ENCODE data around the gene IKBIP. TPM values are rescaled to one million over a fixed set of nuclear protein-coding genes. Genes with fewer than 3 reads are reported as not detected.

The IKBIP gene
- total and polyA plus RNA-seq, 9 of the 15 experiments (the other 6 are each of a cell fraction or from before 2014, with no cell fraction given), result 3.3 to 19.5 (median 14.9) TPM

DNA sequence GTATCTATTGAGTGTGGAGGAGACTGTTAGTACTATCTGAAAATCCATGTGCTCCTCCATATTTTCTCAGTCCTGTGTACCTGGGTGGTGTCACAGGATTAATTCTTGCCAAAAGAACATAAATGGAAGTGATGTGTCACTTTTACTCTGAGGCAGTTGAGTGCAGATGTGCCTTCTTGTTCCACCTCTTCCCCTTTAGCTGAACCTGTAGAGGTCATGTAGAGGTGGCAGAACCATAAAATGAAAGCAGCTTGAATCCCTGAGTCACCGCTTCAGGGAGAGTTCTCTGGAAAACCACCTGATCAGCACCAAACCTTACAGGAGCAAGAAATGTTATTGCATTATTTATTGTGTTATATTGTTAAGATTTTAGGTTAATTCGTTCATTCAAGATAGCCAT, 65.8 kb downstream of the IKBIP start (continued):
- TF ChIP-seq, protein P1, sequence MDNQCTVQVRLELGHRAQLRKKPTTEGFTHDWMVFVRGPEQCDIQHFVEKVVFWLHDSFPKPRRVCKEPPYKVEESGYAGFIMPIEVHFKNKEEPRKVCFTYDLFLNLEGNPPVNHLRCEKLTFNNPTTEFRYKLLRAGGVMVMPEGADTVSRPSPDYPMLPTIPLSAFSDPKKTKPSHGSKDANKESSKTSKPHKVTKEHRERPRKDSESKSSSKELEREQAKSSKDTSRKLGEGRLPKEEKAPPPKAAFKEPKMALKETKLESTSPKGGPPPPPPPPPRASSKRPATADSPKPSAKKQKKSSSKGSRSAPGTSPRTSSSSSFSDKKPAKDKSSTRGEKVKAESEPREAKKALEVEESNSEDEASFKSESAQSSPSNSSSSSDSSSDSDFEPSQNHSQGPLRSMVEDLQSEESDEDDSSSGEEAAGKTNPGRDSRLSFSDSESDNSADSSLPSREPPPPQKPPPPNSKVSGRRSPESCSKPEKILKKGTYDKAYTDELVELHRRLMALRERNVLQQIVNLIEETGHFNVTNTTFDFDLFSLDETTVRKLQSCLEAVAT (IDR thresholded peaks at IDR 0.05), result no peak
- TF ChIP-seq MAFG (tag; conservative IDR thresholded peaks at IDR 0.05), result peak; percentile 82
- no peak for TF ChIP-seq RBM14 (IDR thresholded peaks at IDR 0.05; ENCODE audit: borderline replicate concordance, insufficient read depth, low read depth, low read length)
- TF ChIP-seq, protein P2, sequence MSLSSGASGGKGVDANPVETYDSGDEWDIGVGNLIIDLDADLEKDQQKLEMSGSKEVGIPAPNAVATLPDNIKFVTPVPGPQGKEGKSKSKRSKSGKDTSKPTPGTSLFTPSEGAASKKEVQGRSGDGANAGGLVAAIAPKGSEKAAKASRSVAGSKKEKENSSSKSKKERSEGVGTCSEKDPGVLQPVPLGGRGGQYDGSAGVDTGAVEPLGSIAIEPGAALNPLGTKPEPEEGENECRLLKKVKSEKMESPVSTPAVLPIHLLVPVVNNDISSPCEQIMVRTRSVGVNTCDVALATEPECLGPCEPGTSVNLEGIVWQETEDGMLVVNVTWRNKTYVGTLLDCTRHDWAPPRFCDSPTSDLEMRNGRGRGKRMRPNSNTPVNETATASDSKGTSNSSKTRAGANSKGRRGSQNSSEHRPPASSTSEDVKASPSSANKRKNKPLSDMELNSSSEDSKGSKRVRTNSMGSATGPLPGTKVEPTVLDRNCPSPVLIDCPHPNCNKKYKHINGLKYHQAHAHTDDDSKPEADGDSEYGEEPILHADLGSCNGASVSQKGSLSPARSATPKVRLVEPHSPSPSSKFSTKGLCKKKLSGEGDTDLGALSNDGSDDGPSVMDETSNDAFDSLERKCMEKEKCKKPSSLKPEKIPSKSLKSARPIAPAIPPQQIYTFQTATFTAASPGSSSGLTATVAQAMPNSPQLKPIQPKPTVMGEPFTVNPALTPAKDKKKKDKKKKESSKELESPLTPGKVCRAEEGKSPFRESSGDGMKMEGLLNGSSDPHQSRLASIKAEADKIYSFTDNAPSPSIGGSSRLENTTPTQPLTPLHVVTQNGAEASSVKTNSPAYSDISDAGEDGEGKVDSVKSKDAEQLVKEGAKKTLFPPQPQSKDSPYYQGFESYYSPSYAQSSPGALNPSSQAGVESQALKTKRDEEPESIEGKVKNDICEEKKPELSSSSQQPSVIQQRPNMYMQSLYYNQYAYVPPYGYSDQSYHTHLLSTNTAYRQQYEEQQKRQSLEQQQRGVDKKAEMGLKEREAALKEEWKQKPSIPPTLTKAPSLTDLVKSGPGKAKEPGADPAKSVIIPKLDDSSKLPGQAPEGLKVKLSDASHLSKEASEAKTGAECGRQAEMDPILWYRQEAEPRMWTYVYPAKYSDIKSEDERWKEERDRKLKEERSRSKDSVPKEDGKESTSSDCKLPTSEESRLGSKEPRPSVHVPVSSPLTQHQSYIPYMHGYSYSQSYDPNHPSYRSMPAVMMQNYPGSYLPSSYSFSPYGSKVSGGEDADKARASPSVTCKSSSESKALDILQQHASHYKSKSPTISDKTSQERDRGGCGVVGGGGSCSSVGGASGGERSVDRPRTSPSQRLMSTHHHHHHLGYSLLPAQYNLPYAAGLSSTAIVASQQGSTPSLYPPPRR (CRISPR knock-in tag; IDR thresholded peaks at IDR 0.05; ENCODE audit: borderline replicate concordance), result no peak
- no peak; the same call in 1 of the 2 replicates for TF ChIP-seq TEAD4 (IDR thresholded peaks at IDR 0.05; ENCODE audit: low read length)
- no peak for TF ChIP-seq TEAD4 (CRISPR knock-in tag; IDR thresholded peaks at IDR 0.05; ENCODE audit: borderline replicate concordance)
- TF ChIP-seq YY1 (IDR thresholded peaks at IDR 0.05; ENCODE audit: borderline replicate concordance in 1 of 3, control insufficient read depth in 1 of 3, extremely low read depth in 1 of 3, insufficient read depth in 3 of 3, insufficient read length in 1 of 3, insufficient replicate concordance in 2 of 3, low read depth in 1 of 3, low read length in 2 of 3), result peak in 1 of 3 experiments; percentile 61
- no peak for TF ChIP-seq STAG1 (CRISPR knock-in tag; IDR thresholded peaks at IDR 0.05; ENCODE audit: borderline replicate concordance)
- peak in 1 of 2 experiments; percentile 24; a peak in 1 of 4 replicates for TF ChIP-seq FOXK2 (conservative IDR thresholded peaks at IDR 0.05 in 1 of 2, IDR thresholded peaks at IDR 0.05 in 1 of 2; ENCODE audit: low read depth in 2 of 2)
- no peak for TF ChIP-seq CEBPG (CRISPR knock-in tag; IDR thresholded peaks at IDR 0.05)
- no peak for TF ChIP-seq CEBPG (tag; conservative IDR thresholded peaks at IDR 0.05 in 1 of 2, IDR thresholded peaks at IDR 0.05 in 1 of 2)
- TF ChIP-seq TAF1 (IDR thresholded peaks at IDR 0.05; ENCODE audit: control insufficient read depth, extremely low read depth, insufficient read depth, low read length, severe bottlenecking), result no peak
- TF ChIP-seq ZNF263 (CRISPR knock-in tag; IDR thresholded peaks at IDR 0.05; ENCODE audit: borderline replicate concordance), result no peak
- no peak for TF ChIP-seq JUN (IDR thresholded peaks at IDR 0.05; ENCODE audit: borderline replicate concordance, low read depth, low read length)
- no peak for TF ChIP-seq JUN (CRISPR knock-in tag; IDR thresholded peaks at IDR 0.05; ENCODE audit: borderline replicate concordance)
- TF ChIP-seq, protein P3, sequence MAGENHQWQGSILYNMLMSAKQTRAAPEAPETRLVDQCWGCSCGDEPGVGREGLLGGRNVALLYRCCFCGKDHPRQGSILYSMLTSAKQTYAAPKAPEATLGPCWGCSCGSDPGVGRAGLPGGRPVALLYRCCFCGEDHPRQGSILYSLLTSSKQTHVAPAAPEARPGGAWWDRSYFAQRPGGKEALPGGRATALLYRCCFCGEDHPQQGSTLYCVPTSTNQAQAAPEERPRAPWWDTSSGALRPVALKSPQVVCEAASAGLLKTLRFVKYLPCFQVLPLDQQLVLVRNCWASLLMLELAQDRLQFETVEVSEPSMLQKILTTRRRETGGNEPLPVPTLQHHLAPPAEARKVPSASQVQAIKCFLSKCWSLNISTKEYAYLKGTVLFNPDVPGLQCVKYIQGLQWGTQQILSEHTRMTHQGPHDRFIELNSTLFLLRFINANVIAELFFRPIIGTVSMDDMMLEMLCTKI (IDR thresholded peaks at IDR 0.05; ENCODE audit: partially characterized antibody), result no peak
- TF ChIP-seq, protein P4, sequence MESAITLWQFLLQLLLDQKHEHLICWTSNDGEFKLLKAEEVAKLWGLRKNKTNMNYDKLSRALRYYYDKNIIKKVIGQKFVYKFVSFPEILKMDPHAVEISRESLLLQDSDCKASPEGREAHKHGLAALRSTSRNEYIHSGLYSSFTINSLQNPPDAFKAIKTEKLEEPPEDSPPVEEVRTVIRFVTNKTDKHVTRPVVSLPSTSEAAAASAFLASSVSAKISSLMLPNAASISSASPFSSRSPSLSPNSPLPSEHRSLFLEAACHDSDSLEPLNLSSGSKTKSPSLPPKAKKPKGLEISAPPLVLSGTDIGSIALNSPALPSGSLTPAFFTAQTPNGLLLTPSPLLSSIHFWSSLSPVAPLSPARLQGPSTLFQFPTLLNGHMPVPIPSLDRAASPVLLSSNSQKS (CRISPR knock-in tag; IDR thresholded peaks at IDR 0.05), result no peak

Data from K562 (cell line).